HG03139 (cell line): ENCODE results near the gene FAM131A.
A peak's percentile ranks its signal among the peaks of the same experiment; 100 is the strongest.

Experiments
- ATAC-seq: cut with Tn5 transposase; IDR thresholded peaks from one replicate; pipeline ENCODE4 v1.9.1; 2021; ENCODE audit not compliant: unreplicated experiment

FAM131A gene

GRCh38 chr3:184355261-184356040 is 18.1 kb downstream of the FAM131A start:
- no peak for ATAC-seq

GRCh38 chr3:184357248-184358123 is 20.1 kb downstream of the FAM131A start:
- ATAC-seq: no peak

- ATAC-seq: no peak
These were observed 20.8 kb downstream of the FAM131A start for GRCh38 chr3:184358124-184358767.

DNA sequence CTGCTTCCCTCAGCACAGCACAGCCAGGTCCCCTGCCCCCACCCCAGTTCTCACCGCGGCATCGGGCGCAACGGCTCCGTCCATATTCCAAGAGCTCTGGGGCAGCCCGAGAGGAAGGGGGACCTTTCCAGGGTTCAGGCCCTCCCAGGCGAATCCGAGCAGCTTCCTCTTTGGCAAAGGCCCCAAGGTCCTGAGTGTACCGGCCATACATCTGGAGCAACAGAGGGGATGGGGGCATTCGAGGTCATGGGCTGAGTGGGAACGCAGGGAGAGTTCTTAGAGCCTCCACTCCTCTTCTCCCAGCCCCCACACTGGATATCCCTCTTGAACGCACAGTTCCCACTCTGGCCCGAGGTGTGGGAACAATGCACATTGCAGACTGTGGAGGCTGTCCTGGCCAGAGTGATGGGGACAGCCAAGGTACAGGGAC is 21.5 kb downstream of the FAM131A start:
- ATAC-seq: no peak

GRCh38 chr3:184359610-184360009 is 22.2 kb downstream of the FAM131A start:
- no peak for ATAC-seq

GRCh38 chr3:184360070-184360928 is 22.9 kb downstream of the FAM131A start:
- ATAC-seq: no peak

- ATAC-seq: no peak
These were observed 23.6 kb downstream of the FAM131A start for GRCh38 chr3:184360929-184361531.

DNA sequence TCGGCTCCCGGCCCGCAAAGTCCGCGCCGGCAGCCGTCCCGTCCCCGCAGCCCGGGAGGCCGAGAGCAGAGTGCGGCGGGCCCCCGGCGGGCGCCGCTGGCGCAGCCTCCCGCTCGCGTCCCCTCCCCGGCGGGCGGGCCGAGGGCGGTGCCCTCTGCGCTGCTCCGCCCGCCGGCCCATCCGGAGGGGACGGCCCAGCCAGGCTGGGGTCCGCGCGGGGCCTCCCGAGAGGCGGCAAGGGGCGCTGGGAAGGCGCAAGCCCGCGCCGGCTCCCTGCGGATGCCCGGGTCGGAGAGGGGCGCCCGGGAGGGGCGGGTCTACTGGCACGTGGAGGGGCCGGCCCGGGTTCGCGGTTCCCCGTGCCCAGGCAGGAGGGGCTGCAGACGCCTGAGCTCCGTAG is 24.1 kb downstream of the FAM131A start, which contains the start of the genes CLCN2 and POLR2H:
TSS of gene CLCN2 (minus strand) at position 74 of the 400 bp plus-strand sequence. CDS start 126 bp downstream, outside the sequence.
TSS of gene POLR2H (plus strand) at position 179 of the 400 bp plus-strand sequence. CDS start 1,783 bp downstream, outside the sequence.
- peak; percentile 35 for ATAC-seq

DNA sequence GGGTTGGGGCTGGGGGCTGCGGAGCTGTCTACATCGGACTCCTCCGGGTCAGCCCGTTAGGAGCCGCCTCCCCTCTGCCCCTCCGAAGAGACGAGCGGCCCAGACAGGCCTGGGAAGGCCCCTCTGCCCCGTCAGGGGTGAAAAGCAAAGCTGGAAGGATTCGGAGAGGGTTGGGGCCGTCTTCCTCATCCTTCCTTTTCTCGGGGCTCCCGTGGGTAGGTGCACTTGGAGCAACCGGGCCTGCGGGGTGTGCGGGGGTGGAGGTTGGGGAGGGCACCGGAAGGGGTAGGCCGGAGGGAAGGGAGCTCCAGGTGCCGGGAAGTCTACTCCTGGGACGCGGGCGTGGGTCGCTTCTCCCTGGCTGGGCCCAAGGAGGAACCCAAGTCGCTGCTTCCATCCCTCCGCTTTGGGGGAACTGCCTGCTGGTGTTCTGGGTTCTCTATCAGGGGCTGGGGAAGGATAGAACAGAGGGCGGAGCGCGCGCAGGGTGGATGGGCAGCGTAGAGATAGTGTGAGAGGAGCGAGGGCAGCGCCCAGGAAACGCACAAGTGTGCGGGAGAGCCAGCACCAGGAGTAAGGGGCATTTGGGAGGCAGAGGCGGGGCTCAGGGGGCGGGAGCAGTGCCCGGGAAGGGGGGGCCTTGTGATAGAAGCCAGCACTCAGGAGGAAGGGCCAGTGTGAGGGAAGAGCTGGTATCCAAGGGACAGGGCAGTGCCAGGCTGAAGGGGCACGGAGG is 24.7 kb downstream of the FAM131A start:
- ATAC-seq: no peak

DNA sequence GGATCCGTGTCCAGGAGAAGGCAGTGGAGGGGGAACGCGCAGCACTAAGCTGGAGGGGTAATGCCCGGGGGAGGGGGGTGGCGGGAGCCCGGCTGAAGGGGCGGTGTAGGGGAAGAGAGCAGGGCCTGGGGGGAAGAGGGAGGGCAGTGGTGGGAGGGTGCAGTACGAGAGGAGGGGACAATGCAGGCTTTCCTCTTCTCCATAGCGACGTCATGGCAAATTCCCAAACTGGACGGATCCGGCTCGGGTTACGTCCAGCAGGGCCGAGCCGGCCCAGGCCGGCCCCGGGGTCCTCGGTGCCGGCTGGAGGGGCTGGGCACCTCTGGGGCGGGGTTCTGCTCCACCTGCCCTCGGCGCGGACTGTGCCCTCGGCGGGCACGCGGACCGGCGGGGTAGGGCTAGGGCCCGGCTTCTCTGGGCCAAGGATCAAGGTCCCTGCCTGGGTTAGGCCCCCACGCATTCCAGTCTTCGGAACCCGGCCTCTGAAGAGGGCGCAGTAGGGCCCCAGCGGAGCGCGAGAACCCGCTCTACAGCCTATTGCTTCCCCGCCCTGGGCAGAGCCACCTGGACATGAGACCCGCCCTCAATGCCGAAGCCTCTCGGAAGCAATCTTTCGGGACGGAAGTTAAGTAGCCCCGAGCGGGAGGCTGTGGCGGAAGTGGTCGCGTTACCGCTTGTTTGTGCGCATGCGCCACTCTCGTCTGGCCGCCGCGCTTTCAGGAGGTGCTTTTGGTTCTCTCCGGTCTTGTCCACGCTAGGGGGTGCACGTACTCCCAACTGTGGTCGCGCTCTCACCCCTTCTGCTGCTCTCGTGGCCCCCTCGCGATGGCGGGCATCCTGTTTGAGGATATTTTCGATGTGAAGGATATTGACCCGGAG is 25.5 kb downstream of the FAM131A start:
- ATAC-seq: peak; percentile 74

GRCh38 chr3:184366619-184367289 is 29.4 kb downstream of the FAM131A start:
- no peak for ATAC-seq

DNA sequence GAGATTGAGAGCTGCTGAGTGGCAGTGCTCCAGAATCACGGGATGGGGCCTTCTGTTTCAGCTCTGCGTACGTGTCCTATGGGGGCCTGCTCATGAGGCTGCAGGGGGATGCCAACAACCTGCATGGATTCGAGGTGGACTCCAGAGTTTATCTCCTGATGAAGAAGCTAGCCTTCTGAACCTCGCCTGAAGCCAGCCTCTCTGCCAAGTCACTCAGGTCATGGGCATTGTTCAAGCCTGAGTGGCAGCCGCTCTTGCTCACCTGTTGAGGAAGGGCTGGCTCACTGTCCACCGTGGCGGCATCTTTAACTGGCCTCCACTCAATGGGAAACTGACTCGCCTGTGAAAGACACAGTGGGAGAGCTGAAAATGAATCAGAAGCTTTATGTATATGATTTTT is 30.7 kb downstream of the FAM131A start:
- no peak for ATAC-seq

DNA sequence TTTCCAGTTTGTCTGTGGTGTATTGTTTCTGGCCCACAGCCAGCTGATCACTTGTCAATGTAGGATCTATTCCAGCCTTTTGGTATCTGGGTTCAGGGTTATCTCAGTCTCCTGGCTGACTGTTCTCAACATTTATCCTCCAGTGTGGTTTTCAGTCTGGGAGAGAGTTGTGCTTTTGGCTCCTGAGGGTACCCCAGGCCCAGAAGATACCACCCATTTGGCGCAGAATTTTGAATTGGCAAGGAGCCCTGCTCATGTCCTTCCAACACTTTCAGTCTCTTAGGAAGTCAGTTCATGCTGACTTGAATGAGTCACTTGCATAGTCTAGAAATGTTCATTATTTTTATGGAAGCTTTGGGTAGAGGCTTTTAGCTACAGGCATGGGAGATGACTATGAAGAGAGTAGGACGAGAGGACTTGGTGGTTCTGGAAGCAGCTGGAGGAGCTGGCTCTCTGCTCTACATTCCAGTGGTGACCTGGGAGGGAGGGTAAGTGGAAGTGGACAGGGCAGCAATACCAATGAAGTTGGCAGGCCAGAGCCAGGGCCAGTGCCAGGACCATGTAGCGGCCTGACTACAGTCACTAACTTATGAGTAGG is 31.3 kb downstream of the FAM131A start:
- ATAC-seq: no peak

GRCh38 chr3:184371570-184372018 is 34.2 kb downstream of the FAM131A start:
- no peak for ATAC-seq

- no peak for ATAC-seq
These were observed 35.0 kb downstream of the FAM131A start for GRCh38 chr3:184372296-184372821.

DNA sequence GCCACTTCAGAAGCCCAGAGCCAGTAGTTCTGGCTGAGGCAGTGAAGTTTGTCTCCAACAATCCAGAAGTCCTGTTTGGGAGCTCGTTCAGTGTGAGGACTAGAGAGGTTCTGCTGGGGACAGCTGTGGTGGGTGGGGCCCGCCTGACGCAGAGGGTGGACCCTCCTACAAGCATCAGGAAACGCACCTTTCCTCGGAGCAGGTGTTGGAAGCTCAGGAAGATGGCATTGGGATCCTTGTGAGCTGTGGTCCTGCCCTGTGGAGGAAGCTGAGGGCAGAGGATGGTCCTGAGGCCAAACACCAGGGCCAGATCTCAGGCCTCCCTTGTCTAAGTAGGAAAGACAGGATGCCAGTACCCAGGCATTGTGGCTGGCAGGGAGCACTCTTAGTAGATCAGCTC is 35.5 kb downstream of the FAM131A start:
- ATAC-seq: no peak

DNA sequence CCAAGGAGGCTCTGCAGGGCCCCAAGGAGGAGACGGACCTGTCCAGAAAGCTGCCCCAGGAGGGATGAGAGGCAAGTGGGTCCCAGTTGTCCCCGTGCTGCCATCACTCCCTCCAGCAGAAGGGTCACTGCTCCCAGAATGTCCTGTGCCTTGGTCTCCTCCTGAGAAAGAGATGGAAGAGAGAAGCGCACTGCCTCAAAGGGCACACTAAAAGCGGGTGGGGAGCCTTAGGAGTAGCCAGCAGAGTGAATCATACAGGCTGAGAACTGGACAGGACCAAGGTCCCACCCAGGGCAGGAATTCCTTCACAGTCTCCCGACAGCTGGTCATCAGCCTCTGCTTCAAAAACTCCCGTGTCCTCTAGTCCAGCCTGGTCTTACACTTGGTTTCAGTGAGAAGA is 36.0 kb downstream of the FAM131A start:
- no peak for ATAC-seq
